ENCODE data around the gene SYNGR3. TPM values are rescaled to one million over a fixed set of nuclear protein-coding genes. Genes with fewer than 3 reads are reported as not detected.

Gene SYNGR3
- total RNA-seq, 1 donor from 2014 or later = 11.3 TPM

DNA sequence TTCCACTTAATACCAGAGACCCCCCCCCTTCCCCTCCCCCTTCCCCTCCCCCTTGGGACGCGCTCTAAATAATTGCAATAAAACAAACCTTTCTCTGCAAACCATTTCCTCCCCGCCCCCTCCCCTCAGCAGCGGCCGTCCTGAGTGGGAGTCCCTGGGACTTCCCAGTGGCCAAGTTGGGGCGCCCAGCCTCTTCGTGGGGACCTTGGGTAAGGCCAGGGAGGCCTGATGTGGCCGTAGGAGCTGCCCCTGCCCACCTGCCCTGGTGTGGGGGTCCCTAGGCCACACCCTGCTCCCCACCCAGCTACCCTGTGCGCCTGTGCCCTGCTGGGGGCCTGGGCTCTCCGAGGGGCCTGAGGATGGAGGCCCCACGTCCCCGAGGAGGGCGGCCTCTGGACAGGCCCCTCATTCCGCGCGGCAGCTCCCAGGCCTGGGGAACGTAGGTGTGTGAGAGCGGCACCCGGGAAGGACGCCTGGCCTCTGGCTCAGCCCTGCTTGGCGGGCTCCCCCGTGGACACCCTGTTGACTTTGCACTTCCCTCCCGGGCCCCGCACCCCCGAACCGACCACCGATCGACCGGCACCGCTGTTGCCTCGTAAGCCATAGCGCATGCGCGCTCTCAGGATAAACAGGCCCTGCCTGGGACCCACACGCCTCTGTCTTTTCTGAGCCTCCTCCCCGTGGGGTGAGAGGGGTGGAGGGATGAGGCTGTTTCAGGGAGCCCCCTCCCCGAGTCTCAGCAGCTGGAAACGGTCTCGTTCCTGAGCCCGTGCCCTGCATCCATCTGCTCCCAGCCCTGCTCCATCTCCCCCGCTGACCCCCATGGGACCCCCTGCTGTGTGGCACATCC lies 48.8 kb downstream of the SYNGR3 start:
- ATAC-seq (ENCODE audit: low read depth) (no peak), DNase-seq (no peak)
- Mint-ChIP-seq H3K4me1 (no peaks in the 10 kb centered on the region), H3K36me3 (ENCODE audit: low read depth) (no peaks in the 10 kb centered on the region), H3K9me3 (no peaks in the 10 kb centered on the region), H3K27me3 (peaks cover 6% of the 10 kb centered on the region), H3K27ac (no peak overlapping the region), H3K4me3 (no peak overlapping the region)
- POLR2A ChIA-PET = no interaction called here
- no peak for TF ChIP-seq CTCF (IDR thresholded peaks at IDR 0.05)
- CTCF ChIA-PET = no interaction called here
- intact Hi-C loops (cut with micrococcal nuclease) = no loop called here

GRCh38 chr16:2039274-2040031 lies 49.7 kb downstream of the SYNGR3 start:
- H3K36me3 Mint-ChIP-seq (ENCODE audit: low read depth) = no peaks in the 10 kb centered on the region
- intact Hi-C loops (cut with micrococcal nuclease) = no loop called here
- no peaks in the 10 kb centered on the region for H3K4me1 Mint-ChIP-seq
- ChIA-PET POLR2A (no interaction called here), CTCF (no interaction called here)
- ATAC-seq (ENCODE audit: low read depth) (no peak), DNase-seq (no peak)
- TF ChIP-seq CTCF (IDR thresholded peaks at IDR 0.05) = no peak
- peaks cover 6% of the 10 kb centered on the region for H3K27me3 Mint-ChIP-seq
- H3K27ac Mint-ChIP-seq = no peak overlapping the region
- no peak overlapping the region for H3K4me3 Mint-ChIP-seq
- no peaks in the 10 kb centered on the region for H3K9me3 Mint-ChIP-seq

GRCh38 chr16:2040041-2040786 lies 50.4 kb downstream of the SYNGR3 start:
- H3K27me3 Mint-ChIP-seq = peaks cover 2% of the 10 kb centered on the region
- H3K9me3 Mint-ChIP-seq = no peaks in the 10 kb centered on the region
- TF ChIP-seq CTCF (IDR thresholded peaks at IDR 0.05) = no peak
- intact Hi-C loops (cut with micrococcal nuclease) = no loop called here
- no peak for DNase-seq
- ChIA-PET CTCF (interaction anchor here (1.0 kb wide), 1 partner anchor 101 kb away, joined by 3 read pairs; no protein-coding TSS in a partner anchor), POLR2A (no interaction called here)
- H3K27ac Mint-ChIP-seq = no peak overlapping the region
- no peak for ATAC-seq (ENCODE audit: low read depth)
- H3K4me3 Mint-ChIP-seq = no peak overlapping the region
- H3K4me1 Mint-ChIP-seq = peaks cover 3% of the 10 kb centered on the region
- H3K36me3 Mint-ChIP-seq (ENCODE audit: low read depth) = no peaks in the 10 kb centered on the region

DNA sequence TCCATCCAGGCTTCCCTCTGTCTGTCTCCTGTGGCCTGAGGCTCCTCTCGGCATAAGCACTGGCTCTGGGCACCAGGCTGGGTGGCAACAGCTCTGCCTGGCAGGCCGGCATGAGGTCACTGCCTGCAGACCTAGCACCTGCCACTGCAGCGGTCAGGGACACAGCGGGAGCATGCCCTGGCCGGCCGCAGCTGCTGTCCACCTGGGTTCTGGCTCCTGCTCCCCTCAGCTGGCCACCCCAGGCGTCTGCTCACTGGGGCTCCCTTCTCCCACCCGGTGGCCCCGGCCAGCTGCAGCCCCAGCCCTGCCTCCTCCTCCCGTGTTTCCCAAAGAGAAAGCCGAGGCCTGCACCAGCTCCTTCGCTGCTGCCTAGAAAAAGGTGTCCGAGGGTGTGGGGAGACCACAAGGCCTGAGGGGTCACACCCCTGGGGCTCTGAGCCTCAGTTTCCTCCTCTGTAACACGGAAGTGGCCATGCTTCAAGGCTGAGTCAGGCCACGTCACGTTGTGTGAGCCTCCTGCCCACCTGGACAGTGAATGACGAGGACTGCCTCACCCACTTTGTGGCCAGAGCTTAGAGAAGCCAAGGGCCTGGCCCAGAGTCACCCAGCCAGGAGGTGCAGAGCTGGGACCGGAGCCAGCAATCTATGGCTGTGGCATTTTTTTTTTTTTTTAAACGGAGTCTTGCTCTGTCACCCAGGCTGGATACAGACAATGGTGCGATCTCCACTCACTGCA lies 51.2 kb downstream of the SYNGR3 start:
- TF ChIP-seq CTCF (IDR thresholded peaks at IDR 0.05) = no peak
- Mint-ChIP-seq H3K36me3 (ENCODE audit: low read depth) (no peaks in the 10 kb centered on the region), H3K9me3 (no peaks in the 10 kb centered on the region), H3K4me3 (no peak overlapping the region), H3K27ac (no peak overlapping the region), H3K4me1 (peaks cover 3% of the 10 kb centered on the region), H3K27me3 (peaks cover 2% of the 10 kb centered on the region)
- ATAC-seq (ENCODE audit: low read depth) = no peak
- intact Hi-C loops (cut with micrococcal nuclease) = no loop called here
- ChIA-PET POLR2A (interaction anchor here (0.7 kb wide), 1 partner anchor 55 kb away, joined by 3 read pairs; no protein-coding TSS in a partner anchor), CTCF (interaction anchor here (1.0 kb wide), 1 partner anchor 100 kb away, joined by 3 read pairs; no protein-coding TSS in a partner anchor)
- no peak for DNase-seq

All from activated B cell treated with CpG ODN at 0.5 μM for 24 hours (primary cell).